HUDEP-2 (cell line): ENCODE measurements around the gene ODF2.
A peak's percentile ranks its signal among the peaks of the same experiment; 100 is the strongest.
"Not testable (repeated sequence)": the region's sequence is repeated elsewhere in the genome, so short reads cannot be mapped to it uniquely, and the experiment has no call there.

ENCODE experiments used
- DNase-seq, 76 experiments: peaks; one replicate each; lab custom pipeline; 2025; ENCODE audit not compliant: unreplicated experiment in 76 of 76; lab: John Stamatoyannopoulos, UW

The ODF2 gene

GRCh38 chr9:128455849-128456612 is at the start of gene ODF2:
ODF2 (plus strand) TSS chr9:128456006; CDS start chr9:128456092, 86 bp downstream.
- DNase-seq = peak; percentile 34 to 99 (median 95)

GRCh38 chr9:128406848-128407391 is 48.9 kb upstream of the ODF2 start:
- DNase-seq = no peak

GRCh38 chr9:128408963-128409431 is 46.8 kb upstream of the ODF2 start:
- DNase-seq = no peak

GRCh38 chr9:128409450-128409849 is 46.4 kb upstream of the ODF2 start:
- DNase-seq = no peak

GRCh38 chr9:128409978-128410377 is 45.8 kb upstream of the ODF2 start:
- DNase-seq = peak in 16 of 76 experiments; percentile 4 to 36 (median 12)

- no peak for DNase-seq
Measured at GRCh38 chr9:128411364-128412119, 44.3 kb upstream of the ODF2 start.

GRCh38 chr9:128412120-128412790 is 43.6 kb upstream of the ODF2 start:
- DNase-seq = peak in 33 of 76 experiments; percentile 2 to 57 (median 16)

GRCh38 chr9:128413728-128414127 is 42.1 kb upstream of the ODF2 start:
- DNase-seq = not testable (repeated sequence)

- DNase-seq = no peak
Measured at GRCh38 chr9:128414461-128414860, 41.3 kb upstream of the ODF2 start.

- no peak for DNase-seq
Measured at GRCh38 chr9:128415281-128415680, 40.5 kb upstream of the ODF2 start.

GRCh38 chr9:128416014-128416413 is 39.8 kb upstream of the ODF2 start:
- no peak for DNase-seq

- no peak for DNase-seq
Measured at GRCh38 chr9:128416432-128417019, 39.3 kb upstream of the ODF2 start.

- peak in 1 of 76 experiments; percentile 4 for DNase-seq
Measured at GRCh38 chr9:128419061-128419925, 36.5 kb upstream of the ODF2 start.

GRCh38 chr9:128420060-128420650 is 35.7 kb upstream of the ODF2 start:
- DNase-seq = peak in 44 of 76 experiments; percentile 3 to 61 (median 32)

- peak in 21 of 76 experiments; percentile 3 to 50 (median 21) for DNase-seq
Measured at GRCh38 chr9:128420651-128421481, 34.9 kb upstream of the ODF2 start, which contains the start of gene CERCAM. CERCAM (plus strand) TSS chr9:128420857; CDS start chr9:128420878, 21 bp downstream.

- peak in 5 of 76 experiments; percentile 3 to 26 (median 5) for DNase-seq
Measured at GRCh38 chr9:128421482-128421996, 34.3 kb upstream of the ODF2 start.

- not testable (repeated sequence) for DNase-seq
Measured at GRCh38 chr9:128422022-128422782, 33.6 kb upstream of the ODF2 start.
